Measurements from ENCODE around the gene NUDT1.

- no peak for TF ChIP-seq CTCF (conservative IDR thresholded peaks at IDR 0.05 in 1 of 2, IDR thresholded peaks at IDR 0.05 in 1 of 2; ENCODE audit: low read depth in 1 of 2, low read length in 2 of 2)
- TF ChIP-seq EZH2 (IDR thresholded peaks at IDR 0.05; ENCODE audit: low read length, missing control alignments): no peak
Measured at GRCh38 chr7:2263176-2263575, 21.1 kb downstream of the NUDT1 start.
